ENCODE measurements around the gene CDKN2D. TPM values are rescaled to one million over a fixed set of nuclear protein-coding genes. Genes with fewer than 3 reads are reported as not detected.

CDKN2D gene
- total and polyA plus RNA-seq, 2 experiments from 2014 or later: 7.8 to 10.7 TPM

- DNase-seq: no peak
- no peaks in the 10 kb centered on the region for H4K20me1 ChIP-seq (ENCODE audit: insufficient read depth)
- TF ChIP-seq EZH2phosphoT487 (IDR thresholded peaks at IDR 0.05; ENCODE audit: insufficient read depth, low read depth) (no peak), EZH2 (IDR thresholded peaks at IDR 0.05; ENCODE audit: insufficient read depth, poor library complexity, severe bottlenecking) (no peak)
- H2AFZ ChIP-seq: no peak overlapping the region
- in situ Hi-C loops (cut with MboI): no loop called here
- no peaks in the 10 kb centered on the region for H3K4me1 ChIP-seq (ENCODE audit: insufficient read depth)
- no peaks in the 10 kb centered on the region for H3K9me3 ChIP-seq (ENCODE audit: low read depth)
- 91 to 93% methylated on average over 7 of the region's 7 CpGs for WGBS, 2 experiments (ENCODE audit: low coverage in 1 of 2, low lambda C conversion rate in 2 of 2, missing lambda C conversion rate in 2 of 2)
- H3K4me3 ChIP-seq: no peak overlapping the region
- 0 out of 2 replicates have a peak, but pooled peaks cover 3% of the 10 kb centered on the region for H3K27me3 ChIP-seq (replicated peaks; ENCODE audit: insufficient read depth)
- no peak overlapping the region for H3K9ac ChIP-seq
- H3K4me2 ChIP-seq (ENCODE audit: unreplicated experiment): no peak overlapping the region
- H3F3A ChIP-seq (ENCODE audit: insufficient read depth): no peaks in the 10 kb centered on the region
- H3K9me2 ChIP-seq (ENCODE audit: insufficient read depth): no peaks in the 10 kb centered on the region
- no peaks in the 10 kb centered on the region for H3K79me2 ChIP-seq (ENCODE audit: insufficient read depth)
- H3K36me3 ChIP-seq (ENCODE audit: low read depth): no peaks in the 10 kb centered on the region
- H3K27ac ChIP-seq: no peak overlapping the region
These were observed 43.1 kb downstream of the CDKN2D start for GRCh38 chr19:10525636-10526035.

- no peak for TF ChIP-seq EZH2 (IDR thresholded peaks at IDR 0.05; ENCODE audit: insufficient read depth, poor library complexity, severe bottlenecking)
- TF ChIP-seq EZH2phosphoT487 (IDR thresholded peaks at IDR 0.05; ENCODE audit: insufficient read depth, low read depth): no peak
- Histone ChIP-seq H3K27ac (no peak overlapping the region), H3K9me2 (ENCODE audit: insufficient read depth) (no peaks in the 10 kb centered on the region), H3K27me3 (replicated peaks; ENCODE audit: insufficient read depth) (peaks cover 3% of the 10 kb centered on the region; the same call in 1 of the 2 replicates), H2AFZ (no peak overlapping the region), H3K4me3 (no peak overlapping the region), H3K9me3 (ENCODE audit: low read depth) (no peaks in the 10 kb centered on the region), H3K9ac (no peak overlapping the region), H3K4me2 (ENCODE audit: unreplicated experiment) (no peak overlapping the region), H3F3A (ENCODE audit: insufficient read depth) (no peaks in the 10 kb centered on the region), H3K36me3 (ENCODE audit: low read depth) (no peaks in the 10 kb centered on the region), H3K4me1 (ENCODE audit: insufficient read depth) (no peaks in the 10 kb centered on the region), H3K79me2 (ENCODE audit: insufficient read depth) (no peaks in the 10 kb centered on the region), H4K20me1 (ENCODE audit: insufficient read depth) (no peaks in the 10 kb centered on the region)
- in situ Hi-C loops (cut with MboI): no loop called here
- WGBS, 2 experiments (ENCODE audit: low coverage in 1 of 2, low lambda C conversion rate in 2 of 2, missing lambda C conversion rate in 2 of 2): 41 to 51% methylated on average over 3 of the region's 3 CpGs
- DNase-seq: no peak
These were observed 45.6 kb downstream of the CDKN2D start for GRCh38 chr19:10523135-10523636.

GRCh38 chr19:10521461-10522171 lies 47.2 kb downstream of the CDKN2D start:
- no peaks in the 10 kb centered on the region for H3K4me1 ChIP-seq (ENCODE audit: insufficient read depth)
- H3F3A ChIP-seq (ENCODE audit: insufficient read depth): no peaks in the 10 kb centered on the region
- in situ Hi-C loops (cut with MboI): no loop called here
- no peak overlapping the region for H3K9ac ChIP-seq
- no peaks in the 10 kb centered on the region for H4K20me1 ChIP-seq (ENCODE audit: insufficient read depth)
- no peak for TF ChIP-seq EZH2 (IDR thresholded peaks at IDR 0.05; ENCODE audit: insufficient read depth, poor library complexity, severe bottlenecking)
- H3K27ac ChIP-seq: no peak overlapping the region
- 78% methylated on average over 12 to 13 of the region's 13 CpGs for WGBS, 2 experiments (ENCODE audit: low coverage in 1 of 2, low lambda C conversion rate in 2 of 2, missing lambda C conversion rate in 2 of 2)
- H3K4me2 ChIP-seq (ENCODE audit: unreplicated experiment): no peak overlapping the region
- no peaks in the 10 kb centered on the region for H3K36me3 ChIP-seq (ENCODE audit: low read depth)
- no peak for DNase-seq
- H3K4me3 ChIP-seq: no peak overlapping the region
- no peaks in the 10 kb centered on the region for H3K9me3 ChIP-seq (ENCODE audit: low read depth)
- H2AFZ ChIP-seq: no peak overlapping the region
- H3K9me2 ChIP-seq (ENCODE audit: insufficient read depth): no peaks in the 10 kb centered on the region
- no peaks in the 10 kb centered on the region for H3K79me2 ChIP-seq (ENCODE audit: insufficient read depth)
- peaks cover 3% of the 10 kb centered on the region; the same call in 1 of the 2 replicates for H3K27me3 ChIP-seq (replicated peaks; ENCODE audit: insufficient read depth)

GRCh38 chr19:10520652-10521318 lies 48.0 kb downstream of the CDKN2D start:
- WGBS, 2 experiments (ENCODE audit: low coverage in 1 of 2, low lambda C conversion rate in 2 of 2, missing lambda C conversion rate in 2 of 2): 81 to 84% methylated on average over 13 to 15 of the region's 15 CpGs
- H3K9me2 ChIP-seq (ENCODE audit: insufficient read depth): no peaks in the 10 kb centered on the region
- no peak for DNase-seq
- no peaks in the 10 kb centered on the region for H3F3A ChIP-seq (ENCODE audit: insufficient read depth)
- TF ChIP-seq EZH2 (IDR thresholded peaks at IDR 0.05; ENCODE audit: insufficient read depth, poor library complexity, severe bottlenecking): no peak
- TF ChIP-seq EZH2phosphoT487 (IDR thresholded peaks at IDR 0.05; ENCODE audit: insufficient read depth, low read depth): no peak
- H3K4me2 ChIP-seq (ENCODE audit: unreplicated experiment): no peak overlapping the region
- H3K9me3 ChIP-seq (ENCODE audit: low read depth): no peaks in the 10 kb centered on the region
- H3K27ac ChIP-seq: no peak overlapping the region
- H3K9ac ChIP-seq: no peak overlapping the region
- no peaks in the 10 kb centered on the region for H4K20me1 ChIP-seq (ENCODE audit: insufficient read depth)
- peaks cover 3% of the 10 kb centered on the region; the same call in 1 of the 2 replicates for H3K27me3 ChIP-seq (replicated peaks; ENCODE audit: insufficient read depth)
- H3K4me1 ChIP-seq (ENCODE audit: insufficient read depth): no peaks in the 10 kb centered on the region
- no peaks in the 10 kb centered on the region for H3K36me3 ChIP-seq (ENCODE audit: low read depth)
- in situ Hi-C loops (cut with MboI): no loop called here
- no peaks in the 10 kb centered on the region for H3K79me2 ChIP-seq (ENCODE audit: insufficient read depth)
- H3K4me3 ChIP-seq: no peak overlapping the region
- no peak overlapping the region for H2AFZ ChIP-seq
